T-helper 2 cell treated with Interferon-gamma antibody and Interleukin-4, amounts not matched to agents 5 μg/mL and 100 μg/mL, for 36 hours (primary cell): ENCODE data around the gene PALLD.

Source experiments
- DNase-seq: peaks from one replicate; pipeline ENCODE4 v3.0.0; 2021; ENCODE audit warnings: low spot score
- H3K27ac Mint-ChIP-seq: one replicate; pipeline ENCODE4 v1.8.0; 2021; ENCODE audit warnings: mild to moderate bottlenecking, mixed read lengths
- H3K27me3 Mint-ChIP-seq: one replicate; pipeline ENCODE4 v1.8.0; 2021; ENCODE audit warnings: low read depth, mixed read lengths
- H3K36me3 Mint-ChIP-seq: one replicate; pipeline ENCODE4 v1.8.0; 2021; ENCODE audit warnings: low read depth, mixed read lengths
- H3K4me1 Mint-ChIP-seq: one replicate; pipeline ENCODE4 v1.8.0; 2021; ENCODE audit warnings: low read depth, mixed read lengths
- H3K4me3 Mint-ChIP-seq: one replicate; pipeline ENCODE4 v1.8.0; 2022; ENCODE audit warnings: mild to moderate bottlenecking, moderate library complexity, mixed read lengths
- H3K9me3 Mint-ChIP-seq: one replicate; pipeline ENCODE4 v1.8.0; 2021; ENCODE audit warnings: mixed read lengths

The PALLD gene

GRCh38 chr4:168541266-168541953, 44.6 kb downstream of the PALLD start:
- Mint-ChIP-seq H3K4me1 (no peaks in the 10 kb centered on the region), H3K27me3 (peaks cover 3% of the 10 kb centered on the region), H3K4me3 (no peak overlapping the region), H3K27ac (no peak overlapping the region), H3K36me3 (no peaks in the 10 kb centered on the region), H3K9me3 (no peaks in the 10 kb centered on the region)
- no peak for DNase-seq

GRCh38 chr4:168549143-168549542, 52.3 kb downstream of the PALLD start:
- no peak for DNase-seq
- H3K4me3 Mint-ChIP-seq, result no peak overlapping the region

GRCh38 chr4:168550064-168550766, 53.4 kb downstream of the PALLD start:
- H3K27ac Mint-ChIP-seq, result no peak overlapping the region
- H3K4me1 Mint-ChIP-seq, result no peaks in the 10 kb centered on the region
- H3K4me3 Mint-ChIP-seq, result no peak overlapping the region
- no peaks in the 10 kb centered on the region for H3K9me3 Mint-ChIP-seq
- peaks cover 14% of the 10 kb centered on the region for H3K27me3 Mint-ChIP-seq
- no peaks in the 10 kb centered on the region for H3K36me3 Mint-ChIP-seq
- no peak for DNase-seq

More at GRCh38 chr4:168549143-168549542, 52.3 kb downstream of the PALLD start:
- Mint-ChIP-seq H3K4me1 (no peaks in the 10 kb centered on the region), H3K27me3 (peaks cover 14% of the 10 kb centered on the region), H3K9me3 (no peaks in the 10 kb centered on the region), H3K36me3 (no peaks in the 10 kb centered on the region), H3K27ac (no peak overlapping the region)

- H3K27ac Mint-ChIP-seq, result no peak overlapping the region
- no peaks in the 10 kb centered on the region for H3K36me3 Mint-ChIP-seq
- H3K4me1 Mint-ChIP-seq, result no peaks in the 10 kb centered on the region
- no peaks in the 10 kb centered on the region for H3K9me3 Mint-ChIP-seq
- peaks cover 11% of the 10 kb centered on the region for H3K27me3 Mint-ChIP-seq
- no peak overlapping the region for H3K4me3 Mint-ChIP-seq
- no peak for DNase-seq
These were observed 54.4 kb downstream of the PALLD start for GRCh38 chr4:168551211-168551610.

GRCh38 chr4:168551945-168552695, 55.3 kb downstream of the PALLD start:
- Mint-ChIP-seq H3K4me3 (no peak overlapping the region), H3K27me3 (peaks cover 9% of the 10 kb centered on the region), H3K27ac (no peak overlapping the region), H3K4me1 (no peaks in the 10 kb centered on the region), H3K9me3 (no peaks in the 10 kb centered on the region), H3K36me3 (no peaks in the 10 kb centered on the region)
- DNase-seq, result no peak

GRCh38 chr4:168553714-168554370, 57.0 kb downstream of the PALLD start:
- no peak overlapping the region for H3K27ac Mint-ChIP-seq
- H3K36me3 Mint-ChIP-seq, result no peaks in the 10 kb centered on the region
- H3K9me3 Mint-ChIP-seq, result no peaks in the 10 kb centered on the region
- no peak for DNase-seq
- H3K4me1 Mint-ChIP-seq, result no peaks in the 10 kb centered on the region
- H3K27me3 Mint-ChIP-seq, result peaks cover 13% of the 10 kb centered on the region
- no peak overlapping the region for H3K4me3 Mint-ChIP-seq

GRCh38 chr4:168555437-168555836, 58.6 kb downstream of the PALLD start:
- H3K9me3 Mint-ChIP-seq, result no peaks in the 10 kb centered on the region
- DNase-seq, result no peak
- H3K4me1 Mint-ChIP-seq, result no peaks in the 10 kb centered on the region
- H3K27me3 Mint-ChIP-seq, result peaks cover 15% of the 10 kb centered on the region
- no peak overlapping the region for H3K27ac Mint-ChIP-seq
- H3K4me3 Mint-ChIP-seq, result no peak overlapping the region
- H3K36me3 Mint-ChIP-seq, result no peaks in the 10 kb centered on the region

GRCh38 chr4:168557658-168558057, 60.8 kb downstream of the PALLD start:
- DNase-seq, result no peak
- H3K27me3 Mint-ChIP-seq, result peaks cover 7% of the 10 kb centered on the region
- H3K27ac Mint-ChIP-seq, result no peak overlapping the region
- H3K4me1 Mint-ChIP-seq, result no peaks in the 10 kb centered on the region
- H3K36me3 Mint-ChIP-seq, result no peaks in the 10 kb centered on the region
- no peaks in the 10 kb centered on the region for H3K9me3 Mint-ChIP-seq
- no peak overlapping the region for H3K4me3 Mint-ChIP-seq

- no peaks in the 10 kb centered on the region for H3K9me3 Mint-ChIP-seq
- H3K27me3 Mint-ChIP-seq, result peaks cover 7% of the 10 kb centered on the region
- no peak overlapping the region for H3K4me3 Mint-ChIP-seq
- H3K4me1 Mint-ChIP-seq, result no peaks in the 10 kb centered on the region
- no peak overlapping the region for H3K27ac Mint-ChIP-seq
- H3K36me3 Mint-ChIP-seq, result no peaks in the 10 kb centered on the region
- no peak for DNase-seq
These were observed 61.7 kb downstream of the PALLD start for GRCh38 chr4:168558599-168558998.

- H3K4me3 Mint-ChIP-seq, result no peak overlapping the region
- no peak for DNase-seq
- H3K27me3 Mint-ChIP-seq, result peaks cover 7% of the 10 kb centered on the region
- H3K9me3 Mint-ChIP-seq, result no peaks in the 10 kb centered on the region
- no peak overlapping the region for H3K27ac Mint-ChIP-seq
- no peaks in the 10 kb centered on the region for H3K4me1 Mint-ChIP-seq
- H3K36me3 Mint-ChIP-seq, result no peaks in the 10 kb centered on the region
These were observed 63.6 kb downstream of the PALLD start for GRCh38 chr4:168560184-168561180.

GRCh38 chr4:168562041-168562571, 65.3 kb downstream of the PALLD start:
- Mint-ChIP-seq H3K4me1 (no peaks in the 10 kb centered on the region), H3K27me3 (peaks cover 7% of the 10 kb centered on the region), H3K9me3 (no peaks in the 10 kb centered on the region), H3K4me3 (no peak overlapping the region), H3K36me3 (no peaks in the 10 kb centered on the region), H3K27ac (no peak overlapping the region)
- DNase-seq, result no peak

- peaks cover 4% of the 10 kb centered on the region for H3K27me3 Mint-ChIP-seq
- no peak for DNase-seq
- H3K9me3 Mint-ChIP-seq, result no peaks in the 10 kb centered on the region
- no peak overlapping the region for H3K4me3 Mint-ChIP-seq
- no peaks in the 10 kb centered on the region for H3K4me1 Mint-ChIP-seq
- H3K36me3 Mint-ChIP-seq, result no peaks in the 10 kb centered on the region
- H3K27ac Mint-ChIP-seq, result no peak overlapping the region
These were observed 67.2 kb downstream of the PALLD start for GRCh38 chr4:168564023-168564422.

GRCh38 chr4:168565130-168565529, 68.3 kb downstream of the PALLD start:
- no peaks in the 10 kb centered on the region for H3K4me1 Mint-ChIP-seq
- H3K27me3 Mint-ChIP-seq, result peaks cover 5% of the 10 kb centered on the region
- no peak for DNase-seq
- H3K4me3 Mint-ChIP-seq, result no peak overlapping the region
- no peaks in the 10 kb centered on the region for H3K9me3 Mint-ChIP-seq
- no peak overlapping the region for H3K27ac Mint-ChIP-seq
- no peaks in the 10 kb centered on the region for H3K36me3 Mint-ChIP-seq
